A673 (cell line): ENCODE measurements around the gene WNT8B. TPM values are rescaled to one million over a fixed set of nuclear protein-coding genes. Genes with fewer than 3 reads are reported as not detected.

Experiments
- BruUV-seq: library from RNA; stranded (reverse); fragments of 400-500 nt; replicated peaks from 2 replicates; lab custom pipeline; 2021; lab: Mats Ljungman, UMichigan
- CTCF ChIA-PET: fragments of 300-600 bp; sonication (Branson Sonifier 250); formaldehyde crosslinking; loops from one replicate; lab custom pipeline; 2022; ENCODE audit warnings: antibody characterized with exemption; lab: Charles Lee
- POLR2A ChIA-PET: fragments of 300-600 bp; sonication (Branson Sonifier 250); formaldehyde crosslinking; loops from one replicate; lab custom pipeline; 2022; ENCODE audit warnings: antibody characterized with exemption; ENCODE audit not compliant: low non-redundant PET; lab: Charles Lee
- DNase-seq: peaks from one replicate; pipeline ENCODE4 v3.0.0-alpha.2; 2015; ENCODE audit warnings: low spot score
- H3K27ac ChIP-seq: fragments of 200-600 bp; sonication (generic); 2 replicates; pipeline ENCODE4 v1.5.1; 2016; ENCODE audit warnings: mixed run types, low read depth, mild to moderate bottlenecking, mixed read lengths, antibody characterized with exemption, low read length; ENCODE audit not compliant: poor library complexity, severe bottlenecking
- H3K27me3 ChIP-seq: fragments of 200-600 bp; sonication (generic); replicated peaks from 2 replicates; pipeline ENCODE4 v1.6.1; 2017; ENCODE audit warnings: mixed run types, low read depth, mild to moderate bottlenecking, mixed read lengths, antibody characterized with exemption, low read length; ENCODE audit not compliant: insufficient read depth, poor library complexity
- H3K36me3 ChIP-seq: fragments of 200-600 bp; sonication (generic); 2 replicates; pipeline ENCODE4 v1.6.1; 2016; ENCODE audit warnings: mixed run types, mild to moderate bottlenecking, mixed read lengths, antibody characterized with exemption, low read length; ENCODE audit not compliant: insufficient read depth, poor library complexity, severe bottlenecking
- H3K4me1 ChIP-seq: fragments of 200-600 bp; sonication (generic); 2 replicates; pipeline ENCODE4 v1.6.1; 2017; ENCODE audit warnings: mixed run types, mild to moderate bottlenecking, mixed read lengths, antibody characterized with exemption, low read length; ENCODE audit not compliant: insufficient read depth, poor library complexity, severe bottlenecking
- H3K4me3 ChIP-seq: fragments of 200-600 bp; sonication (generic); 2 replicates; pipeline ENCODE4 v1.5.1; 2016; ENCODE audit warnings: low read depth, mixed run types, mild to moderate bottlenecking, mixed read lengths, low read length; ENCODE audit not compliant: poor library complexity, severe bottlenecking
- H3K9me3 ChIP-seq: fragments of 200-600 bp; sonication (generic); 2 replicates; pipeline ENCODE4 v1.6.1; 2016; ENCODE audit warnings: mixed run types, low read depth, mild to moderate bottlenecking, mixed read lengths, antibody characterized with exemption, low read length; ENCODE audit not compliant: poor library complexity, severe bottlenecking
- CTCF ChIP-seq: fragments of 300-800, 200-600 bp; sonication (generic); conservative IDR thresholded peaks from 2 replicates; pipeline ENCODE4 v1.5.1; 2017; ENCODE audit warnings: low read depth, mild to moderate bottlenecking, antibody characterized with exemption, low read length, moderate library complexity, mixed read lengths
- EZH2 ChIP-seq: fragments of 200-600 bp; sonication (generic); IDR thresholded peaks from 2 replicates; pipeline ENCODE4 v1.6.1; 2017; ENCODE audit warnings: borderline replicate concordance, low read depth, mild to moderate bottlenecking, mixed read lengths, antibody characterized with exemption, low read length; ENCODE audit not compliant: poor library complexity, severe bottlenecking
- intact Hi-C: fragments of 100-400 bp; cut with micrococcal nuclease; formaldehyde crosslinking; loops from one replicate; pipeline ENCODE4 v1.10.0; 2022; ENCODE audit not compliant: unreplicated experiment
- total RNA-seq: library from RNA; stranded (reverse); gene quantifications from 2 replicates; pipeline ENCODE4 v1.2.3, GENCODE V29; 2021

Gene WNT8B
- total RNA-seq, 1 experiment from 2014 or later = not detected

- TF ChIP-seq CTCF = no peak
- TF ChIP-seq EZH2 = no peak
- no peak overlapping the region for H3K4me3 ChIP-seq
- H3K27me3 ChIP-seq = no peaks in the 10 kb centered on the region
- no peak overlapping the region for H3K27ac ChIP-seq
- intact Hi-C loops = no loop called here
- H3K36me3 ChIP-seq = no peaks in the 10 kb centered on the region
- H3K4me1 ChIP-seq = no peaks in the 10 kb centered on the region
- no TSS peak for BruUV-seq
- DNase-seq = no peak
- no peaks in the 10 kb centered on the region for H3K9me3 ChIP-seq
- ChIA-PET POLR2A (no interaction called here), CTCF (no interaction called here)
Measured at GRCh38 chr10:100496567-100496966, 33.8 kb downstream of the WNT8B start.

- Histone ChIP-seq H3K36me3 (no peaks in the 10 kb centered on the region), H3K9me3 (no peaks in the 10 kb centered on the region), H3K27me3 (no peaks in the 10 kb centered on the region), H3K4me3 (no peak overlapping the region), H3K4me1 (no peaks in the 10 kb centered on the region), H3K27ac (no peak overlapping the region)
- no peak for DNase-seq
- ChIA-PET CTCF (no interaction called here), POLR2A (interaction anchor here (0.6 kb wide), 1 partner anchor 273 kb away, joined by 3 read pairs; no protein-coding TSS in a partner anchor)
- no peak for TF ChIP-seq CTCF
- no peak for TF ChIP-seq EZH2
- intact Hi-C loops = no loop called here
- BruUV-seq = no TSS peak
Measured at GRCh38 chr10:100498059-100498458, 35.2 kb downstream of the WNT8B start.

- POLR2A ChIA-PET = no interaction called here
- Histone ChIP-seq H3K27me3 (no peaks in the 10 kb centered on the region), H3K4me1 (no peaks in the 10 kb centered on the region), H3K36me3 (no peaks in the 10 kb centered on the region), H3K27ac (no peak overlapping the region), H3K4me3 (no peak overlapping the region), H3K9me3 (no peaks in the 10 kb centered on the region)
- TF ChIP-seq EZH2 (no peak), CTCF (no peak)
- no TSS peak for BruUV-seq
- intact Hi-C loops = loop anchor here (10.0 kb wide), 1 partner anchor 197 kb away; no protein-coding TSS in a partner anchor
- CTCF ChIA-PET = no interaction called here
- no peak for DNase-seq
Measured at GRCh38 chr10:100501423-100501822, 38.6 kb downstream of the WNT8B start.
